ENCODE data around the gene TM7SF2.

Gene TM7SF2

DNA sequence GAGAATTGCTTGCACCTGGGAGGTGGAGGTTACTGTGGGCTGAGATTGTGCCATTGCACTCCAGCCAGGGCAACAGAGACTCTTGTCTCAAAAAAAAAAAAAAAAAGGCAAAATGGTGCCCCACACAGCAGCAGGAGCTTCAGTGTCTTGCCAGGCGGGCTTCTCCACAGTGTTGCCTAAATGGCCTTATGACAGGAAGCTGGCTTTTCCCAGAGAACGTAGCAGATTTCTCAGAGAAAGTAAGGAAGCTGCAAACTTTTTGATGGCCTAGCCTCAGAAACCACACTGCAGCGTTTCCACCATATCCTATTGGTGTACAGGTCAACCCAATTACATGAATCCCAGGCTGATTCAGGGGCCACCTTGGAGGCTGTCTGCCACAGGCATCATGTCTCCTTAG lies 45.7 kb downstream of the TM7SF2 start:
- DNase-seq (ENCODE audit: low spot score), result no peak

DNA sequence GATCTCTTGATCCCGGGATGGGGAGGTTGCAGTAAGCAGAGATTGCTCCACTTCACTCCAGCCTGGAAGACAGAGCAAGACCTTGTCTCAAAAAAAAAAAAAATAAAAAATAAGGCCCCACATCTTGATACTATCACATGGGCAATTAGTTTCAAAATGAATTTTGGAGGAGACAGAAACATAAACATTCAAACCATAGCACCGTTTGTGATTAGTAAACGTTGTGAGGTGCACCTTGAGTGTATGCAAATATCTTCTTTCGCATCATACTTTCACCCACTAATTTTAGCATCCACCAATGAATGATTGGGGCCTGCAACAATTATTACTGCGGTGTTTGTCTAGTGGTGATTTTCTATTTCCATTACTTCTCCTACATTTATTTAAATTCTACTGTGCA lies 47.3 kb downstream of the TM7SF2 start:
- DNase-seq (ENCODE audit: low spot score), result no peak

DNA sequence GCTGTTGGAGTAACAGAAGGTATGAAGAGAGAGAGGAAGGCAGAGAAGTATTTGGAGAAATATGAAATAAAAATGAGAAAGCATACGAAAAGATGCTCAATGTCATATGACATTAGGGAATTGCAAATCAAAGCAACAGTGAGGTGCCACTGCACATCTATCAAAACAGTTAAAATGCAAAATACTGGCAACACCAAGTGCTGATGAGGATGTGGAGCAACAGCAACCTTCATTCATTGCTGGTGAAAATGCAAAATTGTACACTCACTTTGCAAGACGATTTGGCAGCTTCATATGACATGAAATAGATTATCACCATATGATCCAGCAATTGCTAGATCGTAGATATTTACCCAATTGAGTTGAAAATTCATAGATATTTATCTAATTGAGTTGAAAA lies 49.0 kb downstream of the TM7SF2 start:
- DNase-seq (ENCODE audit: low spot score), result no peak

DNA sequence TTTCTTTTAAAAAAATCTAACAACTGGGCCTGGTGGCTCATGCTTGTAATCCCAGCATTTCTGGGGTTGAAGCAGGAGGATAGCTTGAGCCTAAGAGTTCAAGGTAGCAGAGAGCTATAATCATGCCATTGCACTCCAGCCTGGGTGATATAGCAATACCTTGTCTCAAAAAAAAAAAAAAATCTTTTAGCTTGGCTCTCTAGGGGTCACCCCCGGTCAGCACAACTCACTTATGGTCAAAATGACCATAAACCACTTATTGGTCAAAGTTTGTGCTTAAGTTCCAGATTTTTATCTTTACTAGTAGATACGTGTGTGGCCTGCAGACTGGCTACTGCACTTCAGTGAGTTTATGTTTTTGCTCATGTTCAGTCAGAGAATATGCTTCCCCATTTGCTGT lies 52.0 kb downstream of the TM7SF2 start:
- DNase-seq (ENCODE audit: low spot score), result no peak

All from hematopoietic multipotent progenitor cell treated with erythropoietin and hydrocortisone succinate and interleukin-3 and kit ligand, for 17 days (in vitro differentiated cells).